Stimulated activated CD4-positive, alpha-beta T cell treated with anti-CD3 and anti-CD28 coated beads, Interleukin-12 subunit alpha, Interleukin-12 subunit beta, amount 100 ng/mL, for 48 hours (primary cell): ENCODE results near the gene RASGRP1.
A peak's percentile ranks its signal among the peaks of the same experiment; 100 is the strongest.

ENCODE experiments used
- DNase-seq, 3 donors: peaks; one replicate each; pipeline ENCODE4 v3.0.0-alpha.2; 2020; ENCODE audit warnings: low read depth in 2 of 3, low spot score in 1 of 3

Gene RASGRP1

DNA sequence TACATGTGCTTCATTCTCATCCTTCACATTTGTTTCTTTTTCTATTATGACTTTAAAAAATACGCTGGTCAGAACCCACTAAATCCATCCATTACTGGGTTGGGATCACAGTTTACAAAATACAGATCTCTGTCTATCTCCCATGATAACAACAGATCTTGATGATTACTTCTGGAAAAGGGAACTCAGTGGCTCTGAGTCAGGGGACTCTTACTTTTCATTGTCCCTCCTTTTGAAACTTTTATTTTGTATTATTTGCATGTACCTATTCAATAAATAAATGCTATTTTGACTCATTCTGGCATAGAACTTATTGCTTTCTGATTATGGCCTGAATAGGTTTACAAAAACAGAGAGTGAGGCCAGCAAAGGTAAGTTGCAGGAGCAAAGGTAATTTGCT is 11.6 kb upstream of the RASGRP1 start:
- no peak for DNase-seq

DNA sequence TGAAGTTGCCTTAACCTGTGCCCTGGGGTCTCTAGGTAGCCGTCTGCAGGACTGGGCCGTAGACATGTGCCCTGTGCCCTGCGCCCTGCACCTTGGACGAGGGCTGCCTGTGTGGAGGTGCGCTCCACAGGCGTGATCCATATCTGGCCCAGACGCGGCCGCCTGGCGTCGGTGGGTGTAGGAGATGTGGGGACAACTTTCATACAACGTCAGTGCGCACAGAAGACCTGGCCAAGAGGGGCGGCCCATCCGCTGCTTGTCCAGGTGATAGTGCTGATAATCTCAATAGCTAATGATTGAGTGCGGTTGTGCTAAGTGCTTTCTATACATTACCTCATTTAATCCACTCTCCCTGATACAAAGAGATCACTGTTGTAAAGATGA is 665 bp upstream of the RASGRP1 start:
- no peak for DNase-seq

DNA sequence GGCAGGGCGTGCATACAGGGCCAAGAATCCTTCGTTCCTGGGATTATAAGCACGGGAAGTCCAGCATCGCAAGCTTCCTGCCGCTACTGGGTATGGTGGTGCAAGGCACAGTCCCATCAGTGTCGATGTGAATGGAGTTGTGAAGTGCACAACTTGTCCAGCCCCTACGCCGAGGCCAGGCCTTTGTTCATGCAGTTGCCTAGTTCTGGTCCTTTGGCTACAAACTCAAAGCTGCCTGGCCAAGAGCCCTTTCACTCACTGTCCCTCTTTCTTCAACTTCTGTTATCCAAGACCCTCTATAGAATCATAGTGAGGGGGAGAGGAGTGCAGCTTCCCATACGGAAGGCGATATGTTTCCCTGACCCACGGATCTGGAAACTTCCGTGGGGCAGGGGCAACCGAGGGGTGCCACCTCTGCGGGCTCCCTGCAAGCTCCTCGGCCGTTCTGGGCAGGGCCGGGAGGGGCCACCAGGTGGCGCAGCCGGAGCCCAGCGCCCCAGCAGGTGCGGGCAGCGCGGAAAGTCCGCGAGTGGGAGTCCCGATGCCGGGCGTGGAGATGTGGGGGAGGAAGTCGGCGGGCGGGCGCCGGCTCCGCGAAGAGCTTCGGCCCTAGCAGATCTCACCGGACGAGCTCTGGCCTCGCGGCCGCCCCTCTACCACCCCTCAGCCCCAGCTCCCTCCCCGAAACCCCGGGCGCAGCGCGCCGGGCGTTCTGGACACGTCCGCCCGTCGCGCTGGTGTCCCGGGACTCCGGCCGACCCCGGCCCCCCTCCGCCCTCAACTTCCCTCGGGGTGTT is 693 bp downstream of the RASGRP1 start:
- peak; percentile 81 to 89 (median 87) for DNase-seq

DNA sequence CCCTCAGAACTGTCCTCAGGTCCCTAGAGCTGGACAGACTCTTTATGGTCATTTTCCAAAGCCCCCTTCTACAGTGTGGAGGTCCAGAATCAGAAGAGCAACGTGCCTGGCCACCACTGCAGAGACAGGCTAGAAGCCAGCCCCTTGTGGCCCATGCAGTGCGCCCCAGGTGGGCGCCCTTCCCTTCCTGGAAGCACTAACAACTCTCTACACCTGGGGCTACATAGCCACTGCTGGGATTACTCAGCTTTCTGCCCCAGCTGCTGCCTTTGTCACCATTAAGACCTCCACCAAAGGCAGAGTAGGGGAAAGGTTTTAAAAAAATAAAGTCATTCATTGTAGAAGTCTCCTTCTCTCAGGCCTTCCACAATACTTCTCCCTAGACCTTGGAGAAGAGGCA is 2.3 kb downstream of the RASGRP1 start:
- DNase-seq, result no peak

DNA sequence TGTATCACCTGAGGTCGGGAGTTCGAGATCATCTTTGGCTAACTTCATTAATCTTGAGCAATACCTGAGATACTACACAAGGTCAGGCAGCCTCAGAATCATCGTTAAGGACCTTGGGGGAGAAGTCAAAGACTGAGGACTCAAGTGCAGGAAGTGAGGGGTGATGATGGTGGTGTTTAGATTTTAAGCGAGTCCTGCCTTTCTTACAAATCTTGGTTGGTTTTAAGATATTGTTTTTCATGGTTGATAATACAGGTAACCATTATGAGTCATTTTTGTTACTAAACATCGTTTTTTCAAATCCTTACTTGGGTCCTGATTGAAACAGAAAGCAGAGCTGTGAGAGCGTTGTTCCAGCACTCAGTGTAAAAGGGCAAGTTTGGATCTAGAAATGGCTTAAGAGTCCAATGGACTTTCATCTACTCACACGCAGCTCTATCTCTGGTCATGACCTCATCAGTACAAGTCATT is 4.1 kb downstream of the RASGRP1 start:
- DNase-seq, result no peak

DNA sequence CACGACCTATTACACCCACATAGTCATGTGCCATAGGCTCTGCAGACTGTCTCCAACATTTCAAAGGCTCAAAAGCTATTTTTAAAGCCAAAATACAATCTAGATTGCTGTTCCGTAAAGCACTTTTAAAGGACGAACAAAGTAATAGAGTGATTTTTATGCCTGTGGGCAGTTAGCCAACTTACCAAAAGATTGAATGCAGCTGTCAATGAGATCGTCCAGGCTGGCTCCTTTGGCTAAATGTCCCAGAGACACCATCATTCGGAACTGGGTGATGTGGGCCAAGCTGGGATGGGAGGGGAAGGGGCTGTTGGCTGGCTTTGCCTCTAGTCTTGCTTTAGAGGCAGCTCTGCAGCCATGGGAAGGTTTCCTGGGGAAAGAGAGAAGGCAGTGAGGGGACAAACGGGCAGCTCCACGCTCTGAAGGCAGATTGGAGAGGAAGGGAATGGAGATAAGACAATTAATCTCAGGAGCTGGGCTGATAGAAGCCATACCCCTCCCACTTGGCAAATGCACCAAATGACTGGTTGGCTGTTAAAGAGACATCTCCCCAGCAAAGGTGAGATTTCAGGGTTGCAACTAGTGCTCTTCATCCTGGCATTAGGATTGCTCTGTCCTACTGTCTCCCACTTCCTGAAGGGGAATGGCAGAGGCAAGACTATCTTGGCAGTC is 4.8 kb downstream of the RASGRP1 start:
- DNase-seq, result no peak

DNA sequence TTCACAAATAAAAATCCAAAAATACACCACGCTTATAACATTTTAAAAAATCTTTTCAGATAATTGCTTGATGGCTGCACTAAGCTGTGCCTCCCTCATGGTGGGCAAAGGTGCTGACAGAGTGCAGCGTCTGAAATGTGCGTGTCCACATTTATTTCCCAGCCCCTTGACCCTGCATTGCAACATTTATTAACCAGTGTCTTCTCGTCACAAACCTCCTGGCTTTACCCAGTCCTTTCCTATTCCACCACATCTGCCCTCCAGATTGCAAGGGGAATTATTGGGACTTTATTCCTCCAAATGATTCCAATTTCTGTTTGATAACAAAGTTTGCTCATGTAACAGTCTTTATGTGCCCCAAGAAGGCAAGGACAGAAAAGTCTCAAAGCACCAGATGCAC is 5.5 kb downstream of the RASGRP1 start:
- no peak for DNase-seq

DNA sequence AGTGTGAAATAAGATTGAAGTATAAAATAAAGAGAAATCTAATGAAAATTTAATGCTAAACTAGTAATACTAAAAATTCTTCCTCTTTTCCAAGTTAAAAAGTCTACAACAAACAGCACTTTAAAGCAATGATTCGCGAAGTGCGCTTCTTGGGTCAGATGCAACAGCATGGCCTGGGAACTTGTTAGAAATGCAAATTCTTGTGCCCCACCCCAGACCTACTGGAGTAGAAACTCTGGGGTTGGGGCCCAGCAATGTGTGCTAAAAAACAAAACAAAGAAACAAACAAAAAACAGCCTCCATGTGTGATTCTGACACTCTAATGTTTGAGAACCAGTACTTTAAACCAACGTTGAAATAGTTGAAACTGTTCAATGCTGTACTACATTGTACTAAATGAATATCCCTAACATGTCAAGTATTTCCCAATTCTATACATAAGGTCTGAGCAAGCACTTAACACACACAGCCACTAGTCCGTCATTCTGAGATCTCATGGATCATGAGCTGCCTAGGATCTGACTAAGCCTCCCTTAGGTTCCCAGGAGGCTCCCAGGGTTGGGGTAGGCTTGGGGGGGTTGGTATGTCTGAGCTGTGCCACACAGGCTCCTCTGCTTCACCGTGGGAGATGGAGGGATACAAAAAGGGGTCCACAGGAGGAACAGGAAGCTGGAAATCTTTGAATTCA is 6.1 kb downstream of the RASGRP1 start:
- DNase-seq, result no peak

DNA sequence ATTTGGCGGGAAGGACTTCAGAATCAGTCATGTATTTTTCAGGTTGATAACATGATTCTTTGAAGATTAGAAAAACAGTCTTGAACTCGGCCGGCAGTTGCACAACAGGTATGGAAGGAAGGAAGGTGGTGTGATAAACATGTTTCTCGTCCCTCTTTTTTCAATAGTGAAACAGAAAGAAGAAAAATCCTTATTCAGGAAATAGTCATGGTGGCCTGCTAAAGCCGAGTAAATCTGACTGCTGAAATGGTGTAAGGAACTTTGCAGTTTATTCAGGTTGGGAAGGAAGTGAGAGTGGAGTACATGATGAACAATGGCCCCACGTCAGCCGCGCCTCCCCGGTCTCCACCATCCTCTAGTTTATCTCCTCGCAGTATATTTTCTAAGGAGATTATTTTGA is 6.7 kb downstream of the RASGRP1 start:
- DNase-seq, result no peak

DNA sequence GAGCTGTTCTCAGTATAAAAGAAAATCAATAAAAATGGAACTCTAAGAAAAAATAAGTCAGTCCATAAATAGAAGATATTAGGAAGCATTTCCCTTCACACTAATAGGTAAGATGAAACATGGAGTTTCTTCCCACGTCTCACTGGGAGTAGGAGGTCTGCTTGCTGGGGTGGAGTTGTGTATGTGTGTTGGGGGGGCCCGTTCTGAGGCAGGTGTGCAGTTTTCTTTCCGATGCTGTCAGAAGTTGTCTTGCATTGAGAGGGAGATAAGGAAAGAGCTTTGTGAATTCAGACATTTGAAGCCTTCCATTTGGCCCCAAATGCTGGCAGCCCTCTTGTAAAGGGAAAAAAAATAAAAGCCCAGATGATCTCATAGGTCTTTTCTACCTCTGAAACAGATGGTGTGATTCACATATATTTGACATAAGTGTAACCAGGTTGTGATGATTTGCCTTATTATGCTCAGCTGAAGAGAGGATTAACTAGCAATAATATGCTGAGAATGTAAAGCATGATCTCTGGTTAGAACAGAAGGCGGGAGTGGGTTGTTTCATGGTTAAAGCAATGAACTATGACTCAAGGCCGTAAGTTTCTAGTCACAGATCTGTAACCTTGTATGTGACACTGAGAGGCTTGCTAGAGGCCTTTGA is 8.8 kb downstream of the RASGRP1 start:
- DNase-seq, result no peak

DNA sequence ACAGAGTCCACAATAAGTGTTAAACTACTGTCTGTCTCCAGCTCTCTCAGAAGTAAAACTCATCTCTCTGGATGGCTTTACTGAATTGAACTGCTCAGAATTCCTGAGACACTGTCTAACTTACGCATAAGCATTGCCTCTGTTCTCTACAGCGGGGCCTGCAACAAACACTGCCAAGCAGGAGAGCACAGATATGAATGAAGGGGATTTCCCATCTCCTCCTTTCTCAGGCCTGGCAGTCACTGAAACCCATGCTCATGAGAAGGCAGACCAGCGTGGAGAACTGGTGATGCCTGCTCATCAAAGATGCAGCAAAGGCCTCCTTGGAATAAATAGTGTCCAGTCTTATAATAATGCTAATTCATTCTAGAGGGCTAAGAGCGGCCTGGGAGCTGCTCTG is 10.3 kb downstream of the RASGRP1 start:
- DNase-seq, result peak in 1 of 3 donors; percentile 46

DNA sequence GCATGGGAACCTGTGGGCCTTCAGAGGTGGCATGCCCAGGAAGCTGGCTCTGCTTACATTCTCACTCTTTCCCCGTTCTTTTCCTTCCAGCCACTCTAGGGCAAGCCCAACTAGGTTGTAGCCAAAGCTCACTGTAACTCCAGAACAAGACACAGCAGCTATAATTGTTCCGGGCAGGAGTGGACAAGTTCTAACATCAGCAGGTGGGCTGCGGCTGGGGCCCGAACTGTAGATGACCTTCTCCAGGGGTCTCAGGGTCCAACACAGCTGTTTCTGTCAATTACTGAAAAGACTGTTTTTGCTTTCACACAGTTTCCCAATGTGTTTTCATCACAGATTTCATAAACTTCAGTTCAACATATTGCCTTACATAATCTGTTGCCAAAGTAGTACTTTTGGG is 11.5 kb downstream of the RASGRP1 start:
- DNase-seq, result no peak

DNA sequence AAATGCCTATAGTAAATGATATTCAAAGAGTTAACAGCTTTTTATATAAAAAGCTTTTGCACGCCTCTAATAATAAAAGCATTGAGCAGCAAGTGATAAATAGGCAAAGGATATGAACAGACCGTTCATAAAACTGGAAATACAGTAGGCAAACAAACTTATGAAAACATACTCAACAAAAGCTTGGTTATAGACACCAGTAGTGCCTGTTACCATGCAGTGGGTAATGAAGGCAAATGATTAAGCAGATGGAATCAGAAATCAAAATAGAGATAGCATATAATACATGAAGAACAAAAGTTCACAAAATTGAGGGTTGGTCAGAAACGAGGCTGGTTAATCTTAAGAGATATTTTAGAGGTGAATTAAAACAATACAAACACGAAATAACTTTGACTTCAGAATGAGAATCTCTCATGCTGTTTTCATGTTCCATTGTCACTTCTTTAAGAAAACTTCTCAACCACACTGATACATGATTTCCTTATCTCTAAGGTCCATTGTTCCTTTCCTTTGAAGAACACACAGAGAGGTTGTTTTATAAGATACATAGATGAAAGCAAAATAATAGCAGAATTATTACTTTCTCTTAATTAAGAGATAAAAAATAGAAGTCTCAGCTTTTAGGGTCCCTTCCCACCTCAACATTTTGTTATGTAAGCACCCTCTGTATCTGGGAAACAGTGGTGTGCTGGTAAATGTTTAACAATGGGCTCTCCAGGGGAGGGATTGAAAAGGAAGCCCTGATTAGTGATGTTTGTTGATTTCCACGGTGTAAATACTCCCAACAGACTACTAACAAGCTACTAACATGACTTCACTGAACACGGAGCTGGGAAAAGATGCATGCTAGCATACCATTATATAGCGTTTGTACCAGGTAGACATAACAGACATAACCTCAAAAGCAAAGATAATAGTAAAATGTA is 12.6 kb downstream of the RASGRP1 start:
- DNase-seq, result no peak

DNA sequence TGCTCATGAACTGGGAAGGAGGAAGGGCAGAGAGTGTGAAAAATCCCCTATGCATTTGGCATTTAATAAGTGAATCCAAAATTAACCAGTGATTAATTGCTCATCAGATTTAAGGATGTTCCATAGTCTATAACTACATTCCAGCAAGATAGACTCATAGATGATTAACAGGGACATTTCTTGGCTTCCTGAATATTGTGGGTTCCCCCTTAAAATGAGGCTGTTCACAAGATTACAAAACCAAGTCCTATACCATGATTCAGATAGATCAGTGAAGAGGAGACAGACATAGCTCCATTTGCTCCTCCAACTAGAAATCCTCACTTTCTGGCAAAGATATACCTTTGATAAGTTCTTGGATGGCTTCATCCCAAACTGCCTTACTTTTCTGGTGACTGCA is 15.4 kb downstream of the RASGRP1 start:
- no peak for DNase-seq

DNA sequence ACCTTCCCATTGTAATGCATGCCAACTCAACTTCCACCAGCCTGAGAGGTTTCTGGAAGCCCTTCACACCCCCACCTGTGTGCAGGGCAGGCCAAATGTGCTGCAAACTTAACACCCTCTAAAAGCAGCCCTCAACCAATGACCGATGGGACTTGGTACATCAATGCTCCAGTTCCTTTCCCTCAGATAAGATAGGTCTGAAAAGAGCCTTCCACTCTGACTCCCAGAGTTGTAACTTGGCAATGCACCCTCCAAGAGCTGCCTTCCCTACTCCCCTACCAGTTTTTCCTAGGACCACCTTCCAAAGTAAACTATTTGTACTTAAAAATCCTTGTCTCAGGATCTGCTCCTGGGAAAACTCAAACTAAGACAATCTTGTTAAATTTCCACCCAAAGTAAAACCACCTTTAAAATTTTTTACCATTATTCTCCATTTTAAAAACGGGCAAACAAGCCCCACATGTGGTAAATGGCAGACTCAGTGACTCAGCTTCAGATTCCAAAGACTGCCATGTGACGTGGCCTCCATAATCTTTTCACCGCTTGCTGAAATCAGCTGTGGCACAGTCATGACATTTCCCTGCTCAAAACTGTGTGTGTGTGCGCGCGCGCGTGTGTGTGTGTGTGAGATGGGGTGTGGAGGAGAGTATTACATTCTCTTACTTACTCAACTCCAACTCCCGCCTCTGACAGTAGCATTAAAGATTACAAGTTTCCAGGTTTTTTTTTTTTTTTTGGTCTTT is 17.2 kb downstream of the RASGRP1 start:
- no peak for DNase-seq

DNA sequence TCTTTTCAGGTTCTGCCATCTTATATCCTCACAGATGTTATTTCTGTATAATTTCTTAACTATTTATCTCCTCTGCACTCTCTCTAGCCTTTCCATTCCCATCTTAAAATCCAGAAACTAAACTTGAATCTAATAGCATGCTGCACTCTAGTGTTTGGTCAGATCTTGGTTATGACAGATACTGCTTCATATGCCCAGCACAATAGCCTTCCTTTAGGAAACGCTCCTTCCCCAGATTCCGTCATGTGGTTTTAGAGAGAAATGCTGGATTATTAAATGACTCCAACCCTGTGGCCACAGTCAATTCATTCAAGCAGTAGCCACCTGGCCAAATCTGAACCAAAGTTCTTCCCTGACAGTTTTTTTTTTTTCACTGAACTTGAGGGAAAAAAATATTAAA is 19.4 kb downstream of the RASGRP1 start:
- DNase-seq, result no peak

DNA sequence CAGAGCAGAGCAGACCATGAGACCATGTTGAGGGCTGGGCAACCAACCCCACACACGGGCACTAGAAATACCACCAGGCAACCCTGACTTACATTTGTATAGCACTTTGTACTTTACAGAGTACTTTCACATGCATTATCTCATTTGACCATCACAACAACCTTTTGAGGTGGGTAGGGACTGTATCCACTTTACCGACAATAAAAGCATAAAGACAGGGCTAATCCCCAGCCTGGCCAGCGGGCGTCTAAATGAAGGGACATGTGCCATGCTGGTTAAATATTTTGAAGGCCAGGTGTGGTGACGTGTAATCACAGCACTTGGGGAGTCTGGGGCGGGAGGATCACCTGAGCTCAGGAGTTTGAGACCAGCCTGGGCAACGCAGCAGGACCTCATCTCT is 23.6 kb downstream of the RASGRP1 start:
- no peak for DNase-seq

DNA sequence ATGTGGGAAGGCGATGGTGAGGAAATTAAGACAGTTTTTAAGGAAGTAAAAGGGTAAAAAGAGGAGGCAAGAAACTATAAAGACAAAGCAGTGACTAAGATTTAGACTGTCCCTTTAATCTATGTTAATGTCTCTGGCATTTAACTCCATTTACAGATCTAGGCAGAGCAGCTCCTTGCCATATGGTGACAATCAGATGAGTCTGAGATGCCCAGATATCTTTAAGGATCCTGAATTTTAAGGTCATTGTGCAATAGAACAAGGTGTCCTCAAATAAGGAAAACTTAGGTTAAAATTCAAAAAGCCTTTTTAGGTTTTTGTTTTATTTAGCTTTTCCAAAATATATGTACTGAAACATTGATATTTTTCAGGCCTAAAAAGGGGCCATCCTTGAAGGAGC is 24.1 kb downstream of the RASGRP1 start:
- DNase-seq, result no peak

DNA sequence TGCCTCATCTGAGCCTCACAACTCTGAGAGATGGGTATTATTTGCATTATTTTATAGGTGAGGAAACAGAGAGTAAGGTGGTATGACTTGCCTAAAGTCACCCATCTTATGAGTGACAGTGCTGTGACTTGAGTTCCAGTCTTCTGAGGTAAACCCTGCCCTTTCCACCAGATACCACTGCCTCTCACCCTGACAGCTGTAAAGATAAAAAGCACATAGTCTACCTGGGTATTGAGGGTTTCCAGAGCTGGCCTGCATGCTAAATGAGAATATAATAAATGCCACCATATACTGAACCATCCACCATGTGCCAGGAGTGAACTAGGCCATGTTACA is 25.6 kb downstream of the RASGRP1 start:
- DNase-seq, result no peak
